GM06990 (cell line): ENCODE measurements around the gene FBLN1.
"Not testable (repeated sequence)": the region's sequence is repeated elsewhere in the genome, so short reads cannot be mapped to it uniquely, and the experiment has no call there.

Source experiments
- DNase-seq: peaks from one replicate; pipeline ENCODE4 v3.0.0-alpha.2; 2011; ENCODE audit not compliant: insufficient read length; ENCODE audit errors: extremely low read depth
- H3K27me3 ChIP-seq: replicated peaks from 2 replicates; pipeline ENCODE4 v1.6.0; 2011; ENCODE audit warnings: low read length; ENCODE audit not compliant: control insufficient read depth, insufficient read depth
- H3K36me3 ChIP-seq: 2 replicates; pipeline ENCODE4 v1.5.1; 2011; ENCODE audit warnings: low read length; ENCODE audit not compliant: control insufficient read depth, insufficient read depth
- H3K4me3 ChIP-seq: replicated peaks from 2 replicates; pipeline ENCODE4 v1.5.1; 2011; ENCODE audit warnings: low read depth, mild to moderate bottlenecking, control low read depth, low read length
- CTCF ChIP-seq: IDR thresholded peaks from 2 replicates; pipeline ENCODE4 v1.5.1; 2011; ENCODE audit warnings: low read length, control low read depth, mild to moderate bottlenecking, inconsistent platforms; ENCODE audit not compliant: insufficient read depth, poor library complexity, severe bottlenecking

The FBLN1 gene

GRCh38 chr22:45531441-45532234 lies 29.0 kb downstream of the FBLN1 start:
- Histone ChIP-seq H3K27me3 (no peaks in the 10 kb centered on the region; the same call in 1 of the 2 replicates), H3K36me3 (no peaks in the 10 kb centered on the region), H3K4me3 (no peak overlapping the region)
- TF ChIP-seq CTCF, result no peak
- no peak for DNase-seq

GRCh38 chr22:45532235-45532631 lies 29.6 kb downstream of the FBLN1 start:
- Histone ChIP-seq H3K36me3 (no peaks in the 10 kb centered on the region), H3K27me3 (no peaks in the 10 kb centered on the region; the same call in 1 of the 2 replicates), H3K4me3 (no peak overlapping the region)
- no peak for TF ChIP-seq CTCF
- no peak for DNase-seq

DNA sequence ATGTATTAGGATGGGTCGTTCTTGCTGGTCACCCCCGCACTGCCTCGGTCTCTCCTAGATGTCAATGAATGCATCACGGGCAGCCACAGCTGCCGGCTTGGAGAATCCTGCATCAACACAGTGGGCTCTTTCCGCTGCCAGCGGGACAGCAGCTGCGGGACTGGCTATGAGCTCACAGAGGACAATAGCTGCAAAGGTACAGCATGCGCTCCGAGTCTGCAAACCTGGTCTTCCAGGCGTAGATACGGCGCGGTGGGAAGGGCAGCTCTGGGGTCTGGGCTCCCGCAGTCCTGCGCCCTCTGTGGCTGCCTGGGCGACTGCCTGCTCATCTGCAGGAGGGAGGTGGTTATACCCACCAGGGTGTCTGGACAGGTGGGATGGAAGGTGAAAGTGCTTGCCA lies 31.0 kb downstream of the FBLN1 start:
- no peak overlapping the region for H3K4me3 ChIP-seq
- H3K27me3 ChIP-seq, result no peaks in the 10 kb centered on the region; the same call in 1 of the 2 replicates
- no peaks in the 10 kb centered on the region for H3K36me3 ChIP-seq
- no peak for TF ChIP-seq CTCF
- DNase-seq, result no peak

DNA sequence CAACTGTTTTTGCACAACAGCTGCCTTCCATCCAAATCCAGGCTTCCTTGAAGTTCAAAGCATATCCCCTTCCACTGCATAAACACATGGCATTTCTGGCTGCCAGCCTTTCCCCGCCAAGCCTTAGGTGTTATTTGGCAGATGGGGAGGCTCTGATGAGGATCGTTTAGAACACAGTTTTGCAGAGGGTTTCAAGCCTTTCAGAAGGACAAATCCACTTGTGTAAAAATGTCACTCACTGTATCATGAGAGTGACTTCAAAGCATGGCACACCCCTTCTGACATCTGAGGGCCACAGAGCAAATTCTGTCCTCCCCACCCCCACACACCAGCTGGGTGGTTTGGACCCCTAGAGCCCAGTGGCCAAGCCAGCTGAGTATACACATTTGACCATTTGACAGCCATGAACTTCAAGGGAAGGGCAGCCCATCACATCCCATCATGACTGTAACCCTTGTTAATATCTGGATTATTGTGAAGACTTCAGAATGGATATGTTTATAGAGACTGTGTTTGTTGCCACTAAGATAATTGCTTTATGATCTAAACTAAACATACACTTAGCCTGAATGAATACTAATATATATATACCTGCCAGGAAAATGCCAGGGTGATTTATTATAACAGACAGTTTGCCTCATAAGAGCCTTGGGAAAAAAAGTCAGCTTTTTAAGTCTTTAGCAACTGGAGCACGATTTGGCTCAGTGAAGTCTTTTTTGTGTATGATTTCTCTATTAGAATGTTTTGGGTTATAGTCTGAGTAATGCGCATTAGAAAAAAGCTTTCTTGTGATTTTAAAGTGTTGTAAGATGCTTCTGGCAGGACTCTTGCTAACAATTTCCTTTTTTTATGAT lies 31.9 kb downstream of the FBLN1 start:
- no peak overlapping the region for H3K4me3 ChIP-seq
- no peaks in the 10 kb centered on the region; the same call in 1 of the 2 replicates for H3K27me3 ChIP-seq
- no peak for DNase-seq
- no peak for TF ChIP-seq CTCF
- H3K36me3 ChIP-seq, result no peaks in the 10 kb centered on the region

GRCh38 chr22:45535290-45535689 lies 32.6 kb downstream of the FBLN1 start:
- TF ChIP-seq CTCF, result no peak
- Histone ChIP-seq H3K27me3 (peaks cover under 1% of the 10 kb centered on the region), H3K36me3 (no peaks in the 10 kb centered on the region), H3K4me3 (no peak overlapping the region)
- DNase-seq, result no peak

DNA sequence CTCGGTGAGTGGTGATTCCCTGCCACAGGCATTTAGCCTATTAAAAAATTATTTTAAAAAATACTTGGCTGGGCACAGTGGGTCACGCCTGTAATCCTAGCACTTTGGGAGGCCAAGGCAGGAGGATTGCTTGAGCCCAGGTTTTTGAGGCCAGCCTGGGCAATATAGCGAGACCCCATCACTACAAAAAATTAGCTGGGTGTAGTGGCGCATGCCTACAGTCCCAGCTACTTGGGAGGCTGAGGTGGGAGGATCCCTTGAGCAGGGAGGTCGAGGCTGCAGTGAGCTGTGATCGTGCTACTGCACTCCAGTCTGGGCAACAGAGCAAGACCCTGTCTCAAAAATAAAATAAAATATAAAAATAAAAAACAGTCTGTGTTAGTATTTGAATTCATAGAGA lies 33.2 kb downstream of the FBLN1 start:
- not testable (repeated sequence) for DNase-seq, H3K4me3 ChIP-seq, H3K27me3 ChIP-seq, H3K36me3 ChIP-seq
